ENCODE measurements around the gene CC2D2B.
"Not testable (repeated sequence)": the region's sequence is repeated elsewhere in the genome, so short reads cannot be mapped to it uniquely, and the experiment has no call there.

CC2D2B gene

GRCh38 chr10:95907456-95908253 lies at the start of gene CC2D2B:
CC2D2B (plus strand) TSS chr10:95907975; CDS start chr10:95911324, 3,349 bp downstream.
- in situ Hi-C loops (cut with HindIII; ENCODE audit: low pct_ligation_motif_present, low pct_unique_long_range_greater_than_20kb, low sequenced_read_pairs) = no loop called here

GRCh38 chr10:95860166-95860940 lies 47.4 kb upstream of the CC2D2B start:
- in situ Hi-C loops (cut with HindIII; ENCODE audit: low pct_ligation_motif_present, low pct_unique_long_range_greater_than_20kb, low sequenced_read_pairs) = no loop called here
- DNase-seq = no peak

More at GRCh38 chr10:95907456-95908253, at the start of gene CC2D2B:
- peak; percentile 82 for DNase-seq

GRCh38 chr10:95861386-95861785 lies 46.4 kb upstream of the CC2D2B start:
- in situ Hi-C loops (cut with HindIII; ENCODE audit: low pct_ligation_motif_present, low pct_unique_long_range_greater_than_20kb, low sequenced_read_pairs) = no loop called here
- DNase-seq = no peak

- DNase-seq = peak; percentile 75
- in situ Hi-C loops (cut with HindIII; ENCODE audit: low pct_ligation_motif_present, low pct_unique_long_range_greater_than_20kb, low sequenced_read_pairs) = no loop called here
These were observed 42.6 kb upstream of the CC2D2B start for GRCh38 chr10:95864906-95865813.

GRCh38 chr10:95865814-95866466 lies 41.8 kb upstream of the CC2D2B start:
- DNase-seq = no peak
- in situ Hi-C loops (cut with HindIII; ENCODE audit: low pct_ligation_motif_present, low pct_unique_long_range_greater_than_20kb, low sequenced_read_pairs) = no loop called here

- DNase-seq = no peak
- in situ Hi-C loops (cut with HindIII; ENCODE audit: low pct_ligation_motif_present, low pct_unique_long_range_greater_than_20kb, low sequenced_read_pairs) = no loop called here
These were observed 41.3 kb upstream of the CC2D2B start for GRCh38 chr10:95866467-95866842.

GRCh38 chr10:95867866-95868265 lies 39.9 kb upstream of the CC2D2B start:
- in situ Hi-C loops (cut with HindIII; ENCODE audit: low pct_ligation_motif_present, low pct_unique_long_range_greater_than_20kb, low sequenced_read_pairs) = no loop called here
- no peak for DNase-seq

GRCh38 chr10:95872158-95872711 lies 35.5 kb upstream of the CC2D2B start:
- in situ Hi-C loops (cut with HindIII; ENCODE audit: low pct_ligation_motif_present, low pct_unique_long_range_greater_than_20kb, low sequenced_read_pairs) = no loop called here
- no peak for DNase-seq

- in situ Hi-C loops (cut with HindIII; ENCODE audit: low pct_ligation_motif_present, low pct_unique_long_range_greater_than_20kb, low sequenced_read_pairs) = no loop called here
- DNase-seq = no peak
These were observed 34.6 kb upstream of the CC2D2B start for GRCh38 chr10:95873139-95873538.

- in situ Hi-C loops (cut with HindIII; ENCODE audit: low pct_ligation_motif_present, low pct_unique_long_range_greater_than_20kb, low sequenced_read_pairs) = no loop called here
- DNase-seq = no peak
These were observed 34.1 kb upstream of the CC2D2B start for GRCh38 chr10:95873651-95874050.

- in situ Hi-C loops (cut with HindIII; ENCODE audit: low pct_ligation_motif_present, low pct_unique_long_range_greater_than_20kb, low sequenced_read_pairs) = not testable (repeated sequence)
These were observed 33.0 kb upstream of the CC2D2B start for GRCh38 chr10:95874783-95875182.

GRCh38 chr10:95876756-95877155 lies 31.0 kb upstream of the CC2D2B start:
- in situ Hi-C loops (cut with HindIII; ENCODE audit: low pct_ligation_motif_present, low pct_unique_long_range_greater_than_20kb, low sequenced_read_pairs) = no loop called here
- no peak for DNase-seq

More at GRCh38 chr10:95874783-95875182, 33.0 kb upstream of the CC2D2B start:
- not testable (repeated sequence) for DNase-seq

GRCh38 chr10:95877881-95878280 lies 29.9 kb upstream of the CC2D2B start:
- DNase-seq = no peak
- in situ Hi-C loops (cut with HindIII; ENCODE audit: low pct_ligation_motif_present, low pct_unique_long_range_greater_than_20kb, low sequenced_read_pairs) = no loop called here

- DNase-seq = no peak
- in situ Hi-C loops (cut with HindIII; ENCODE audit: low pct_ligation_motif_present, low pct_unique_long_range_greater_than_20kb, low sequenced_read_pairs) = no loop called here
These were observed 27.1 kb upstream of the CC2D2B start for GRCh38 chr10:95880704-95881103.

GRCh38 chr10:95881316-95881715 lies 26.5 kb upstream of the CC2D2B start:
- DNase-seq = no peak
- in situ Hi-C loops (cut with HindIII; ENCODE audit: low pct_ligation_motif_present, low pct_unique_long_range_greater_than_20kb, low sequenced_read_pairs) = no loop called here

GRCh38 chr10:95889830-95890229 lies 17.9 kb upstream of the CC2D2B start:
- in situ Hi-C loops (cut with HindIII; ENCODE audit: low pct_ligation_motif_present, low pct_unique_long_range_greater_than_20kb, low sequenced_read_pairs) = no loop called here
- no peak for DNase-seq

GRCh38 chr10:95896071-95896850 lies 11.5 kb upstream of the CC2D2B start:
- no peak for DNase-seq
- in situ Hi-C loops (cut with HindIII; ENCODE audit: low pct_ligation_motif_present, low pct_unique_long_range_greater_than_20kb, low sequenced_read_pairs) = no loop called here
